Stomach (tissue), 4 donors: ENCODE results near the gene TMEM182.

Source experiments
- EP300 ChIP-seq: sonication (generic); formaldehyde crosslinking; IDR thresholded peaks from one replicate; pipeline ENCODE4 v1.6.1; 2017; ENCODE audit warnings: antibody characterized with exemption
- POLR2A ChIP-seq, 4 donors: fragments of 450-650 bp; IDR thresholded peaks; one replicate each; pipeline ENCODE4 v1.6.1; 2016; ENCODE audit warnings: antibody characterized with exemption in 4 of 4, control low read depth in 2 of 4, mild to moderate bottlenecking in 1 of 4, moderate library complexity in 1 of 4
- POLR2AphosphoS5 ChIP-seq, 3 donors: sonication (generic); formaldehyde crosslinking; IDR thresholded peaks; one replicate each; pipeline ENCODE4 v1.6.1; 2016; ENCODE audit warnings: antibody characterized with exemption in 3 of 3
- TF ChIP-seq, protein P1 (sequence below), 7 experiments: fragments of 450-650 bp in 4 of 7; fragments of 200-600 bp in 3 of 7; sonication (generic) in 3 of 7; IDR thresholded peaks; one replicate each; pipeline ENCODE4 v1.5.1; 2016 to 2019; ENCODE audit warnings: antibody characterized with exemption in 7 of 7, control low read depth in 2 of 7, mild to moderate bottlenecking in 1 of 7

DNA sequence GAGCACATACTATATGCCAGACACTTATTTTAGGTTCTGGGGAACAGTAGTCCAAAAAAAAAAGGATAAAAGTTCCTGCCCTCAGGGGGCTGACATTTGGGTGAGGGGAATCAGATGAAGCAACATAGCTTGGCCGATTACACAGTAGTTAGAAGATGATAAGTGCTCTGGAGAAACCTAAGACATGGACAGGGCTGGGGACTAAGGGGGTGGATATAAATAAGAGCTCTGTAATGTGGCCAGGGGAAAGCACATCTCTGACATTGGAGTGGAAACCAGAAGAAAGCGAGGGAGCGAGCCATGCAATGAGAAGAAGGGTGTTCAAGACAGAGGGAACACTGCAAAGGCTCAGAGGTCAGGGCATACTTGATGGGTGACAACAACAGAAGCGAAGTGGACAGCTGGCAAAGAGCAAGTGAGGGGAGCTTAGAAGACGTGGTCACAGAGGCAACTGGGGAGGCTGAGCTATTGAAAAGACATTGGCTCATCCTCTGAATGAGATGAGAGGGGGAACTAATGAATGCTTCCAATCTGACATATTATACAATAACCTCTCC, 11.4 kb downstream of the TMEM182 start:
- TF ChIP-seq, protein P1, sequence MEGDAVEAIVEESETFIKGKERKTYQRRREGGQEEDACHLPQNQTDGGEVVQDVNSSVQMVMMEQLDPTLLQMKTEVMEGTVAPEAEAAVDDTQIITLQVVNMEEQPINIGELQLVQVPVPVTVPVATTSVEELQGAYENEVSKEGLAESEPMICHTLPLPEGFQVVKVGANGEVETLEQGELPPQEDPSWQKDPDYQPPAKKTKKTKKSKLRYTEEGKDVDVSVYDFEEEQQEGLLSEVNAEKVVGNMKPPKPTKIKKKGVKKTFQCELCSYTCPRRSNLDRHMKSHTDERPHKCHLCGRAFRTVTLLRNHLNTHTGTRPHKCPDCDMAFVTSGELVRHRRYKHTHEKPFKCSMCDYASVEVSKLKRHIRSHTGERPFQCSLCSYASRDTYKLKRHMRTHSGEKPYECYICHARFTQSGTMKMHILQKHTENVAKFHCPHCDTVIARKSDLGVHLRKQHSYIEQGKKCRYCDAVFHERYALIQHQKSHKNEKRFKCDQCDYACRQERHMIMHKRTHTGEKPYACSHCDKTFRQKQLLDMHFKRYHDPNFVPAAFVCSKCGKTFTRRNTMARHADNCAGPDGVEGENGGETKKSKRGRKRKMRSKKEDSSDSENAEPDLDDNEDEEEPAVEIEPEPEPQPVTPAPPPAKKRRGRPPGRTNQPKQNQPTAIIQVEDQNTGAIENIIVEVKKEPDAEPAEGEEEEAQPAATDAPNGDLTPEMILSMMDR (IDR thresholded peaks at IDR 0.05): no peak
- TF ChIP-seq POLR2A (IDR thresholded peaks at IDR 0.05) (no peak), POLR2AphosphoS5 (IDR thresholded peaks at IDR 0.05) (no peak), EP300 (no peak)
